ENCODE measurements around the gene EEF1AKMT4. TPM values are rescaled to one million over a fixed set of nuclear protein-coding genes. Genes with fewer than 3 reads are reported as not detected.

EEF1AKMT4 gene
- 3.6 and 4.9 TPM in 2 replicates for total RNA-seq

GRCh38 chr3:184249412-184250166 is at the start of gene EEF1AKMT4:
EEF1AKMT4 (plus strand) TSS chr3:184249672; CDS start chr3:184249695, 23 bp downstream.

DNA sequence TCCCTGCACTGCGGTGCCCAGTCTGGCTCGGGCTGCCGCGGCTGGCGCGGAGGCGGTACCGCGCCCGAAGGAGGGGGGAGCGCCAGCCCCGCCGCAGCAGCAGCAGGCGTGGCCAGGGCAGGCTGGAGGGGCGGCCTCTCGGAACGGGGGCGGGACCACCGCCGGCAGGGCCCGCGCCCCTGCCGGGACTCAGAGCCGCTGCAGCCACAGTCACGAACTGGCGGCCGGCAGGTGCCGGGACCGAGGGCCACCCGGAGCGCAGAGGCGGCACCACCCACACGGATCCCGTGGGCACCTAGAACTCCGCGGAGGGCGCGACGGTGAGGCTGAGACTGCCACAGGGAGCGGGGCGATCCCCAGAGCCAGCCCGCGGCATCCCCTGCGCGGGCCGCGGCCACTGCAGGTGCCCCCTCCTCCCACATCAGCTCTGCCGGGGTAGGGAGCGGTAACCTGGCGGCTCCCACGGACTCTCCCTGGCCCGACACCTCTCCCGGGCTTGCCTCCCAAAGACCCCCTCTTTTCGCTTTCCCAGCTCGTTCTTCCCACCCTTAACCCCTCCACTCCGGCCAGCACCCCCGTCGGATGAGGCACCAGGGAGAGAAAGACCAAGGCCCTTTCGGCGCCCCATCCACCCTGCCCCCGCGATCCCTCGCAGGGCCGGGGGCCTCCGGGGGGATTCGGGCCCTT is 19.9 kb upstream of the EEF1AKMT4 start, which contains the start of gene VWA5B2:
TSS of gene VWA5B2 (plus strand) at position 192 of the 687 bp plus-strand sequence. CDS start 944 bp downstream, outside the sequence.

GRCh38 chr3:184248454-184249411 is 739 bp upstream of the EEF1AKMT4 start, which contains the start of gene ALG3:
ALG3 (minus strand) TSS chr3:184248962; CDS start chr3:184248940, 22 bp downstream.

GRCh38 chr3:184261270-184261853 is 11.9 kb downstream of the EEF1AKMT4 start, which contains the start of gene CAMK2N2:
CAMK2N2 (minus strand) TSS chr3:184261553; CDS start chr3:184261285, 268 bp downstream.

GRCh38 chr3:184275961-184276910 is 26.8 kb downstream of the EEF1AKMT4 start, which contains the start of gene ECE2:
ECE2 (plus strand) TSS chr3:184276022; CDS start chr3:184276154, 132 bp downstream.

DNA sequence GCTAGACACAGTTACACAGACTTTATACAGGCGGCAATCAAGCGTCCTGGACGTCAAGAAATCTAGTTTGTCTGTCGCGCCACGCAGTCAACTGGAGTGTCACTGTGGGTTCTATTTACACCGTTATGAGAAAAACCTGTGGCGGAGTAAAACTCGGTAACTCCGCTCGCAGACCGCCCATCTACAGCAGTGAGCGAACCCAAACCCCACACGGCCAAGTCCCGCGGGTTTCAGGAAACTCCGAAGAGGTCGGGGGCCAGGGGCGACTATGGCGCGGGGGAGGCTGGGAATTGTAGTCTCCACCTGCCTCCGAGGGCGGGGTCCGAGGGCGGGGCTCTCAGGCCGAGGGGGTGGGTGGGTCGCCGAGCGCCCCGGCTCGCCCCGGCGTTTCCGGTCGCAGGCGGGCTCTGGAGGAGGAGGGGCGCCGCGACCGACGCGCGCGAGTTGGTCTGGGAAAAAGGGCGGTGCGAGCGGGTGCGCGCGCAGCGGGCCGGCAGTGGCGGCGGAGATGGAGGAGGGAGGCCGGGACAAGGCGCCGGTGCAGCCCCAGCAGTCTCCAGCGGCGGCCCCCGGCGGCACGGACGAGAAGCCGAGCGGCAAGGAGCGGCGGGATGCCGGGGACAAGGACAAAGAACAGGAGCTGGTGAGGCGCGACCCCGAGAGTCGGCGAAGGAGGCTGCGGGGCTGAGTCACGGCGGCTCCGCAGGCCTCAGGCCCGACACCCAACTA is 49.5 kb downstream of the EEF1AKMT4 start, which contains the start of gene PSMD2:
TSS of gene PSMD2 (plus strand) at position 483 of the 729 bp plus-strand sequence. CDS start at position 509, 26 bp downstream.

Other genes with a start within 250 kb of the EEF1AKMT4 start
- gene ABCC5, start 231.8 kb upstream of the EEF1AKMT4 start, total RNA-seq, result 16.4 and 20.7 TPM in 2 replicates
- not detected in 2 replicates for gene HTR3D, start 217.9 kb upstream of the EEF1AKMT4 start, total RNA-seq
- not detected in 2 replicates for gene HTR3C, start 196.6 kb upstream of the EEF1AKMT4 start, total RNA-seq
- gene HTR3E, start 152.6 kb upstream of the EEF1AKMT4 start, total RNA-seq, result not detected in 2 replicates
- gene EIF2B5, start 114.3 kb upstream of the EEF1AKMT4 start, total RNA-seq, result 39.6 and 41.7 TPM in 2 replicates
- gene DVL3, start 94.3 kb upstream of the EEF1AKMT4 start, total RNA-seq, result 26.0 and 31.9 TPM in 2 replicates
- gene AP2M1, start 74.8 kb upstream of the EEF1AKMT4 start, total RNA-seq, result 476 and 505 TPM in 2 replicates
- gene ABCF3, start 63.5 kb upstream of the EEF1AKMT4 start, total RNA-seq, result 46.4 and 47.9 TPM in 2 replicates
- gene VWA5B2, start 20.1 kb upstream of the EEF1AKMT4 start, total RNA-seq, result under 0.01 TPM in 1 of 2 replicates, not detected in the other
- gene ALG3, start 710 bp upstream of the EEF1AKMT4 start, total RNA-seq, result 19.1 and 24.6 TPM in 2 replicates
- 0.19 TPM in 1 of 2 replicates, not detected in the other for gene CAMK2N2, start 11.9 kb downstream of the EEF1AKMT4 start, total RNA-seq
- not detected in 2 replicates for gene ECE2, start 26.4 kb downstream of the EEF1AKMT4 start, total RNA-seq
- 666 and 747 TPM in 2 replicates for gene PSMD2, start 49.6 kb downstream of the EEF1AKMT4 start, total RNA-seq
- gene EIF4G1, start 64.9 kb downstream of the EEF1AKMT4 start, total RNA-seq, result 359 and 457 TPM in 2 replicates
- gene FAM131A, start 87.9 kb downstream of the EEF1AKMT4 start, total RNA-seq, result 21.1 and 42.1 TPM in 2 replicates
- 1.6 and 2.8 TPM in 2 replicates for gene CLCN2, start 111.9 kb downstream of the EEF1AKMT4 start, total RNA-seq
- 102 TPM in 2 replicates for gene POLR2H, start 112.0 kb downstream of the EEF1AKMT4 start, total RNA-seq
- not detected in 2 replicates for gene THPO, start 128.5 kb downstream of the EEF1AKMT4 start, total RNA-seq
- 0.09 and 0.28 TPM in 2 replicates for gene CHRD, start 130.4 kb downstream of the EEF1AKMT4 start, total RNA-seq

All from endothelial cell of coronary artery (primary cell).